Upper lobe of left lung (tissue), 6 donors: ENCODE measurements around the gene ADD3. TPM values are rescaled to one million over a fixed set of nuclear protein-coding genes. Genes with fewer than 3 reads are reported as not detected.

Experiments used
- ATAC-seq, 2 donors: fragments of 200-7000 bp; cut with Tn5 transposase; one replicate each; pipeline ENCODE4 v1.9.1; 2022; ENCODE audit warnings: mild to moderate bottlenecking in 2 of 2, moderate library complexity in 2 of 2; ENCODE audit not compliant: low FRiP score in 2 of 2
- DNase-seq, 2 donors: peaks; one replicate each; pipeline ENCODE4 v3.0.0-alpha.2; 2019 to 2020
- H3K27ac ChIP-seq, 4 donors: fragments of 200-600 bp; sonication (generic); one replicate each; pipeline ENCODE4 v1.5.1; 2016 to 2019
- H3K27me3 ChIP-seq, 4 donors: fragments of 200-600 bp; sonication (generic); one replicate each; pipeline ENCODE4 v1.5.1; 2017 to 2019
- H3K36me3 ChIP-seq, 4 donors: fragments of 200-600 bp; sonication (generic); one replicate each; pipeline ENCODE4 v1.5.1; 2016 to 2019
- H3K4me1 ChIP-seq, 4 donors: fragments of 200-600 bp; sonication (generic); one replicate each; pipeline ENCODE4 v1.5.1; 2018 to 2019
- H3K4me3 ChIP-seq, 4 donors: fragments of 200-600 bp; sonication (generic); one replicate each; pipeline ENCODE4 v1.5.1; 2017 to 2019; ENCODE audit warnings: mild to moderate bottlenecking in 2 of 4, moderate library complexity in 1 of 4
- H3K9me3 ChIP-seq, 4 donors: fragments of 200-600 bp; sonication (generic); one replicate each; pipeline ENCODE4 v1.5.1; 2018 to 2019
- CTCF ChIP-seq, 6 experiments: fragments of 450-650 bp in 4 of 6; fragments of 200-600 bp in 2 of 6; sonication (generic) in 2 of 6; IDR thresholded peaks; one replicate each; pipeline ENCODE4 v1.5.1; 2016 to 2019; ENCODE audit warnings: antibody characterized with exemption in 6 of 6
- EP300 ChIP-seq, 4 donors: sonication (generic); formaldehyde crosslinking; IDR thresholded peaks; one replicate each; pipeline ENCODE4 v1.5.1; 2017; ENCODE audit warnings: antibody characterized with exemption in 4 of 4, control low read depth in 2 of 4
- POLR2A ChIP-seq, 4 donors: fragments of 450-650 bp; IDR thresholded peaks; one replicate each; pipeline ENCODE4 v1.5.1; 2016 to 2017; ENCODE audit warnings: antibody characterized with exemption in 4 of 4, mild to moderate bottlenecking in 2 of 4
- POLR2AphosphoS5 ChIP-seq, 2 donors: sonication (generic); formaldehyde crosslinking; IDR thresholded peaks; one replicate each; pipeline ENCODE4 v1.5.1; 2017; ENCODE audit warnings: antibody characterized with exemption in 2 of 2
- WGBS, 2 donors: methylation state at CpG; one replicate each; pipeline ENCODE4 v1.1.5; 2017 to 2018; 5-methylcytosine and 5-hydroxymethylcytosine counted together
- small RNA-seq, 4 donors: library from RNA; depleted of rRNA; stranded (forward); fragments of <200 nt; gene quantifications; one replicate each; pipeline ENCODE3, GENCODE V24; 2016
- total RNA-seq, 6 donors: library from RNA; depleted of rRNA in 4 of 6; stranded (reverse); fragments of >200 nt in 4 of 6; gene quantifications; one replicate each; pipeline versions ENCODE4 v1.1.0 to v1.2.1, GENCODE V29; 2016 to 2021
- donor health status: DM: no; HTN: no; CAD: no; lungs with moderate emphysema.
- donor health status: DM: no; HTN: yes; CAD: no; lungs with severe emphysema.

The ADD3 gene
- total RNA-seq, 6 donors from 2014 or later, result 34.1 to 229 (median 61.0) TPM

GRCh38 chr10:110179220-110179619, 171.4 kb downstream of the ADD3 start:
- Histone ChIP-seq H3K9me3 (no peaks in the 10 kb centered on the region), H3K27ac (no peak overlapping the region), H3K36me3 (no peaks in the 10 kb centered on the region), H3K4me3 (no peak overlapping the region), H3K4me1 (peaks cover 0 to 4% (median 2%) of the 10 kb centered on the region in 4 donors), H3K27me3 (no peaks in the 10 kb centered on the region)
- ATAC-seq (no peak), DNase-seq (no peak)
- WGBS, 2 donors, result 94 to 96% methylated on average over 7 of the region's 7 CpGs
- TF ChIP-seq POLR2A (IDR thresholded peaks at IDR 0.05) (no peak), EP300 (IDR thresholded peaks at IDR 0.05) (no peak), POLR2AphosphoS5 (IDR thresholded peaks at IDR 0.05) (no peak), CTCF (IDR thresholded peaks at IDR 0.05) (no peak)

- no peaks in the 10 kb centered on the region for H3K9me3 ChIP-seq
- H3K27me3 ChIP-seq, result no peaks in the 10 kb centered on the region
- DNase-seq (no peak), ATAC-seq (no peak)
- 80 to 91% methylated on average over 10 of the region's 10 CpGs for WGBS, 2 donors
- no peak overlapping the region for H3K4me3 ChIP-seq
- H3K4me1 ChIP-seq, result peaks cover 0 to 3% (median under 1%) of the 10 kb centered on the region in 4 donors
- H3K27ac ChIP-seq, result no peak overlapping the region
- TF ChIP-seq CTCF (IDR thresholded peaks at IDR 0.05), result no peak
- no peak for TF ChIP-seq POLR2A (IDR thresholded peaks at IDR 0.05)
- TF ChIP-seq EP300 (IDR thresholded peaks at IDR 0.05), result no peak
- TF ChIP-seq POLR2AphosphoS5 (IDR thresholded peaks at IDR 0.05), result no peak
- no peaks in the 10 kb centered on the region for H3K36me3 ChIP-seq
These were observed 173.7 kb downstream of the ADD3 start for GRCh38 chr10:110181451-110181850.

- H3K27ac ChIP-seq, result no peak overlapping the region
- WGBS, 2 donors, result 88 to 99% methylated on average over 5 of the region's 5 CpGs
- TF ChIP-seq EP300 (IDR thresholded peaks at IDR 0.05) (no peak), POLR2AphosphoS5 (IDR thresholded peaks at IDR 0.05) (no peak), CTCF (IDR thresholded peaks at IDR 0.05) (no peak)
- no peaks in the 10 kb centered on the region for H3K36me3 ChIP-seq
- no peaks in the 10 kb centered on the region for H3K27me3 ChIP-seq
- no peaks in the 10 kb centered on the region for H3K9me3 ChIP-seq
- H3K4me3 ChIP-seq, result no peak overlapping the region
- no peaks in the 10 kb centered on the region for H3K4me1 ChIP-seq
- ATAC-seq, result no peak
- no peak for DNase-seq
These were observed 174.1 kb downstream of the ADD3 start for GRCh38 chr10:110181911-110182310.

GRCh38 chr10:110184398-110184797, 176.6 kb downstream of the ADD3 start:
- TF ChIP-seq POLR2AphosphoS5 (IDR thresholded peaks at IDR 0.05) (no peak), POLR2A (IDR thresholded peaks at IDR 0.05) (no peak), CTCF (IDR thresholded peaks at IDR 0.05) (no peak)
- Histone ChIP-seq H3K27ac (no peak overlapping the region), H3K4me1 (no peaks in the 10 kb centered on the region), H3K4me3 (no peak overlapping the region), H3K36me3 (no peaks in the 10 kb centered on the region), H3K27me3 (no peaks in the 10 kb centered on the region), H3K9me3 (no peaks in the 10 kb centered on the region)
- WGBS, 2 donors, result 62 to 65% methylated on average over 6 of the region's 6 CpGs
- ATAC-seq, result no peak
- no peak for DNase-seq

Small RNA genes within 50 kb of the gene (small RNA-seq; reads per million reads assigned to genes)
- gene SNRPGP12, result 0 reads per million in 4 donors

Other genes starting within 250 kb of the ADD3 start
- 100 to 1,000 TPM in 2 of 6 donors, 10 to 100 TPM in 4; 40.6 to 132 (median 57.8) TPM for gene XPNPEP1, start 84.5 kb upstream of the ADD3 start, total RNA-seq
- 10 to 100 TPM; 27.7 to 90.1 (median 45.2) TPM for gene MXI1, start 199.6 kb downstream of the ADD3 start, total RNA-seq